Measurements from ENCODE around the gene PWWP2B.
A peak's percentile ranks its signal among the peaks of the same experiment; 100 is the strongest.

PWWP2B gene

GRCh38 chr10:132455441-132455971 lies 58.5 kb downstream of the PWWP2B start:
- no peak for TF ChIP-seq CTCF (conservative IDR thresholded peaks at IDR 0.05)
- no peak for TF ChIP-seq ZFX (IDR thresholded peaks at IDR 0.05)
- H3K27ac ChIP-seq, result no peak overlapping the region

- H3K27ac ChIP-seq, result no peak overlapping the region
- TF ChIP-seq ZFX (IDR thresholded peaks at IDR 0.05) (no peak), CTCF (conservative IDR thresholded peaks at IDR 0.05) (no peak)
Measured at GRCh38 chr10:132455986-132456847, 59.2 kb downstream of the PWWP2B start.

GRCh38 chr10:132456881-132457280 lies 59.9 kb downstream of the PWWP2B start:
- TF ChIP-seq CTCF (conservative IDR thresholded peaks at IDR 0.05) (no peak), ZFX (IDR thresholded peaks at IDR 0.05) (no peak)
- no peak overlapping the region for H3K27ac ChIP-seq

- H3K27ac ChIP-seq, result no peak overlapping the region
- TF ChIP-seq ZFX (IDR thresholded peaks at IDR 0.05) (no peak), CTCF (conservative IDR thresholded peaks at IDR 0.05) (no peak)
Measured at GRCh38 chr10:132457328-132458070, 60.5 kb downstream of the PWWP2B start.

GRCh38 chr10:132458071-132458585 lies 61.1 kb downstream of the PWWP2B start:
- no peak overlapping the region for H3K27ac ChIP-seq
- no peak for TF ChIP-seq CTCF (conservative IDR thresholded peaks at IDR 0.05)
- no peak for TF ChIP-seq ZFX (IDR thresholded peaks at IDR 0.05)

GRCh38 chr10:132458586-132459300 lies 61.7 kb downstream of the PWWP2B start:
- H3K27ac ChIP-seq, result no peak overlapping the region
- peak; percentile 98 for TF ChIP-seq CTCF (conservative IDR thresholded peaks at IDR 0.05)
- TF ChIP-seq ZFX (IDR thresholded peaks at IDR 0.05), result no peak
